Measurements from ENCODE around the gene IFNA14.
"Not testable (repeated sequence)": the region's sequence is repeated elsewhere in the genome, so short reads cannot be mapped to it uniquely, and the experiment has no call there.

GRCh38 chr9:21236360-21236714 is 3.5 kb downstream of the IFNA14 start:
- TF ChIP-seq CTCF, POLR2A (IDR thresholded peaks at IDR 0.05): not testable (repeated sequence)

All from lower leg skin (tissue), 3 donors.